ENCODE results near the gene CTF1.

The CTF1 gene

GRCh38 chr16:30914830-30915229, 18.4 kb downstream of the CTF1 start:
- no peaks in the 10 kb centered on the region for H3K9me3 ChIP-seq
- H3K27me3 ChIP-seq: no peaks in the 10 kb centered on the region
- H3K4me3 ChIP-seq (ENCODE audit: low read depth in 1 of 2, low read length in 1 of 2): no peak overlapping the region
- no peak for TF ChIP-seq CTCF (IDR thresholded peaks at IDR 0.05)
- H3K36me3 ChIP-seq: no peaks in the 10 kb centered on the region
- H3K4me1 ChIP-seq (ENCODE audit: control insufficient read depth in 1 of 2, insufficient read depth in 1 of 2, low read depth in 1 of 2, low read length in 1 of 2): peaks cover 4 to 17% of the 10 kb centered on the region in 2 experiments
- H3K27ac ChIP-seq: no peak overlapping the region

- no peak overlapping the region for H3K4me3 ChIP-seq (ENCODE audit: low read depth in 1 of 2, low read length in 1 of 2)
- no peaks in the 10 kb centered on the region for H3K36me3 ChIP-seq
- H3K27ac ChIP-seq: peak overlapping the region; percentile 73
- H3K4me1 ChIP-seq (ENCODE audit: control insufficient read depth in 1 of 2, insufficient read depth in 1 of 2, low read depth in 1 of 2, low read length in 1 of 2): peaks cover 17 to 29% of the 10 kb centered on the region in 2 experiments
- no peaks in the 10 kb centered on the region for H3K9me3 ChIP-seq
- no peak for TF ChIP-seq CTCF (IDR thresholded peaks at IDR 0.05)
- H3K27me3 ChIP-seq: no peaks in the 10 kb centered on the region
Measured at GRCh38 chr16:30918614-30919013, 22.2 kb downstream of the CTF1 start.

- Histone ChIP-seq H3K27me3 (no peaks in the 10 kb centered on the region), H3K36me3 (no peaks in the 10 kb centered on the region), H3K4me3 (ENCODE audit: low read depth in 1 of 2, low read length in 1 of 2) (no peak overlapping the region), H3K27ac (no peak overlapping the region), H3K9me3 (no peaks in the 10 kb centered on the region), H3K4me1 (ENCODE audit: control insufficient read depth in 1 of 2, insufficient read depth in 1 of 2, low read depth in 1 of 2, low read length in 1 of 2) (peaks cover 21 to 22% of the 10 kb centered on the region in 2 experiments)
- no peak for TF ChIP-seq CTCF (IDR thresholded peaks at IDR 0.05)
Measured at GRCh38 chr16:30920891-30921290, 24.5 kb downstream of the CTF1 start.

GRCh38 chr16:30921459-30921747, 25.0 kb downstream of the CTF1 start:
- Histone ChIP-seq H3K9me3 (no peaks in the 10 kb centered on the region), H3K4me3 (ENCODE audit: low read depth in 1 of 2, low read length in 1 of 2) (peak overlapping the region; percentile 93 to 95), H3K27ac (peak overlapping the region; percentile 94), H3K36me3 (no peaks in the 10 kb centered on the region), H3K27me3 (no peaks in the 10 kb centered on the region), H3K4me1 (ENCODE audit: control insufficient read depth in 1 of 2, insufficient read depth in 1 of 2, low read depth in 1 of 2, low read length in 1 of 2) (peaks cover 21 to 22% of the 10 kb centered on the region in 2 experiments)
- no peak for TF ChIP-seq CTCF (IDR thresholded peaks at IDR 0.05)

GRCh38 chr16:30921748-30922419, 25.5 kb downstream of the CTF1 start:
- peak; percentile 92 for TF ChIP-seq CTCF (IDR thresholded peaks at IDR 0.05)
- Histone ChIP-seq H3K4me1 (ENCODE audit: control insufficient read depth in 1 of 2, insufficient read depth in 1 of 2, low read depth in 1 of 2, low read length in 1 of 2) (peaks cover 21 to 22% of the 10 kb centered on the region in 2 experiments), H3K36me3 (no peaks in the 10 kb centered on the region), H3K4me3 (ENCODE audit: low read depth in 1 of 2, low read length in 1 of 2) (peak overlapping the region; percentile 93 to 95), H3K27me3 (no peaks in the 10 kb centered on the region), H3K27ac (peak overlapping the region; percentile 94), H3K9me3 (no peaks in the 10 kb centered on the region)
